VCaP (cell line): ENCODE results near the gene GLUL.
"Not testable (repeated sequence)": the region's sequence is repeated elsewhere in the genome, so short reads cannot be mapped to it uniquely, and the experiment has no call there.

Experiments used
- H3K27ac ChIP-seq: fragments of 450-650 bp; 2 replicates; pipeline ENCODE4 v1.5.1; 2017
- TF ChIP-seq, protein P1 (sequence below): fragments of 450-650 bp; conservative IDR thresholded peaks from 2 replicates; pipeline ENCODE4 v1.5.1; 2017; ENCODE audit warnings: mild to moderate bottlenecking, moderate library complexity

The GLUL gene

DNA sequence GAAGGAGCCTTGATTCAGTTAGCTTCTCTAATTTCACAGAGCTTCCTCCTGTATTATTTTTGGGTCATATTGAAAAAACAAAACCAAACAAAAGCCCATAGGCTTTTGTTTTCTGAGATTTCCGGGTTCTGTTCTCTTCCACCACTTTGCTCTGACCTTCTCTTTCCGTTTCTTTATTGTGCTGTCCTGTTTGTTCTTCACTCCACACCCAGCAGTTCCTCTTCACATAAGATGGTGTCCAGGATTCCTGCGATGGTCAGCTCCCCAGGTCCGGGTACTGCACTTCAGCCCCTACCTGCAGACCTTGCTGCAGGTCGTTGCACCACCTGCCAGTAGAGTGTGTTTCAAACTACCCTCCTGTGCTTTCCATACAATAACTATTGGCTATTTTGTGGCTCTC, 44.6 kb downstream of the GLUL start:
- TF ChIP-seq, protein P1, sequence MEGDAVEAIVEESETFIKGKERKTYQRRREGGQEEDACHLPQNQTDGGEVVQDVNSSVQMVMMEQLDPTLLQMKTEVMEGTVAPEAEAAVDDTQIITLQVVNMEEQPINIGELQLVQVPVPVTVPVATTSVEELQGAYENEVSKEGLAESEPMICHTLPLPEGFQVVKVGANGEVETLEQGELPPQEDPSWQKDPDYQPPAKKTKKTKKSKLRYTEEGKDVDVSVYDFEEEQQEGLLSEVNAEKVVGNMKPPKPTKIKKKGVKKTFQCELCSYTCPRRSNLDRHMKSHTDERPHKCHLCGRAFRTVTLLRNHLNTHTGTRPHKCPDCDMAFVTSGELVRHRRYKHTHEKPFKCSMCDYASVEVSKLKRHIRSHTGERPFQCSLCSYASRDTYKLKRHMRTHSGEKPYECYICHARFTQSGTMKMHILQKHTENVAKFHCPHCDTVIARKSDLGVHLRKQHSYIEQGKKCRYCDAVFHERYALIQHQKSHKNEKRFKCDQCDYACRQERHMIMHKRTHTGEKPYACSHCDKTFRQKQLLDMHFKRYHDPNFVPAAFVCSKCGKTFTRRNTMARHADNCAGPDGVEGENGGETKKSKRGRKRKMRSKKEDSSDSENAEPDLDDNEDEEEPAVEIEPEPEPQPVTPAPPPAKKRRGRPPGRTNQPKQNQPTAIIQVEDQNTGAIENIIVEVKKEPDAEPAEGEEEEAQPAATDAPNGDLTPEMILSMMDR = no peak
- H3K27ac ChIP-seq = no peak overlapping the region

DNA sequence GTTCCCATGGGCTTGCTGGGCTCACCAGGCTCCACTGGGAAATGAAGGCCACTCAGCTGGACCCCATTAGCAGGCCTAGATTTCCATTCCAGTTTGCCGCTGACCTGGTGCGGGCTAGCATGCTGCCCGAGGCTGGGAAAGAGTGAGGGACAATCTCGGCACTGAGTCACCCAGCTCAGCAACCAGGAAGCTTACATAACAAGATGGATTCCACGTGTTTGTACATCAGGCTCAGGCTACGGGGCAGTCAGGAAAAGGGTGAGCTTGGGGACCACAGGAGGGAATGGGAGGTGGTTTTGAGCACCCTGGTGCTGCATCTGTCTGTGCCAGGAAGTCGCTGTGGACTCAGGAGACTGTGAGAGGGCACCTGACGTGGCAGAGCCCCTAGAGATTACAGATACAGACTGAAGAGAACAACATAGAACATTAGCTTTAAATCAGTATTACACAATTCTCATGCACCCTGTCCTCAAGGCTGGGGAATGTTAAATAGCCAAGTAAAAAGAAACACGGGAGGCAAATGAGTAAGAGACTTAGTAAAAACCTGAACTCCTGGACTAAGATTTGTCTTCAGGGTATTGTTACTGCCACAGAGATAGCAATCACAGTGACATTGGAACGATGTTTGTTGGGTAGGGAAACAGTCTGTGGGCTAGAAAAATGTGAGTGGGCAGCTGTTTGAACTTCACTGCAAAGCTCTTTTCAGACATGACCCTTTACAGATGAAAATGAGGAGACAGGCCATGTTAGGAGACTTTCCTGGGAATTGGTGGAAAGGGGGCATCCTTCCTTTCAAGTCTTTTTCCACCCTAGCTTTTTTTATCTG, 51.1 kb downstream of the GLUL start:
- no peak overlapping the region for H3K27ac ChIP-seq
- TF ChIP-seq, protein P1 = no peak

DNA sequence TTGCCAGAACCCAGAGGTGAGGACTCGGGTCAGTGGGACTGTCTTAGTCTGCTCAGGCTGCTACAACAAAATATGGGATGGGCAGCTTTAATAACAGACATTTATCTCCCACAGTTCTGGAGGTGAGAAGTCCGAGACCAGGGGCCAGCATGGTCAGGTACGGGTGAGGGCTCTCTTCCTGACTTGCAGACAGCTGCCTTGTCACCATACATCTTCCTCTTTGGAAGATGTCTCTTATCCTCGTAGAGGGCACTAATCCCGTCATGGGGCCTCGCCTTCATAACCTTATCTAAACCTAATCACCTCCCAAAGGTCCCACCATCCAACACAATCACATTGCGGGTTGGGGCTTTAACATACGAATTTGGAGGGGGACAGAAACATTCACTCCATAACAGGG, 51.9 kb downstream of the GLUL start:
- TF ChIP-seq, protein P1 = no peak
- no peak overlapping the region for H3K27ac ChIP-seq

DNA sequence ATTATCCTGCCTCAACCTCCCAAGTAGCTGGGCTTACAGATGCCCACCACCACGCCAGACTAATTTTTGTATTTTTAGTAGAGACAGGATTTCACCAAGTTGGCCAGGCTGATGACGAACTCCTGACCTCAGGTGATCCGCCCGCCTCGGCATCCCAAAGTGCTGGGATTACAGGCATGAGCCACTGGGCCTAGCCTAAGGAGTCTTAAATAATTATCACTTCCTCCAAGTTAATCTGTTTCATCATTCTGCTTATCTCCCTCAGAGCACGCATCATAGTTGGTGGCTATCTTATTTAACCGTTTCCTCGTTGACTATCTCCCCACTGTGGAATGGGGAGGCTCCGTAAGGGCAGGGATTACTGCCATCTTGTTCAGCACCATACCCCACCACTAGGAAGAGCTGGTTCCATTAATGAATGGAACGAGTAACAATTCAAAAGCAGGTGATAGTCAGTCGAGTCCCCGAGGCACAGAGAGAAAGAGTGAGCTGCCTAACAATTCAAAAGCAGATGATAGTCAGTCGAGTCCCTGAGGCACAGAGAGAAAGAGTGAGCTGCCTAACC, 52.7 kb downstream of the GLUL start:
- H3K27ac ChIP-seq = no peak overlapping the region
- TF ChIP-seq, protein P1 = no peak

DNA sequence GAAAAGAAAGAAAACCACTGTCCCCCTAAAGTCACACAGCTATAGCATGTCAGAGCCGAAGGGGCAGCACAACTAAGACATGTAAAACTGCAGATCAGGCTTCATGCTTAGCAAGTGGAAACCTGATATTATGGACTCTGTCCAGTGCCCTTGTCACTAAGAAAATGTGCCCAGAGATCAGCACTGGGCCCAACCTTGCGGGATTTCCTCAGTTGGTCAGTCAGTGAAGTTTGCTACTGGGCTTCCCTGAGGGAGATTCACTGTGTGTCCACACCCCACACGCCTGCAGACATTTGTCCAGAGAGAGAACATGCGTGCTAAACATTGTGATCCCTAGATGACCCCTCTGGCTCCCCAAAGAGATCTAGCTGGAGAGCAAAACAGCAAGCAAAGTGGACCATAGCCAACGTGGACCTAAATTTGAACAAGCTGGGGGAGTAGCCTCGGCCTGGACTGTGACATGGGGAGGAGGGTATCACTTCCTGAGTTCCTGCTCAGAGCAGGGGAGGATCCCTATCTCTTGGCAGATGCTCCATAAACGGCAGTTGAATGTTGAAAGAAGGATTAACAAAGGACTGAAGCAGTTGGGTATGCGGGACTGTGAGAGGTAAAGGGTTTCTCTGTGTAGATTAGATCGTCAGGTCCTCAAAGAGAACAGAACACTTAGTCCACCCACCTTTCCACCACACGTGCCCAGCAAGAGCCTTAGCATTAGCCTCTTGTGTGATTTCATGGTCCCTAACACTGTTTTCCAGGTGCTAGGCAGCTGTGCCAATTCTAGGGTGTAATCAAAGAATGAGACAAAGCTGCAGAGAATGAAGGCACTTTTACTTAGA, 53.6 kb downstream of the GLUL start:
- no peak overlapping the region for H3K27ac ChIP-seq
- TF ChIP-seq, protein P1 = no peak

DNA sequence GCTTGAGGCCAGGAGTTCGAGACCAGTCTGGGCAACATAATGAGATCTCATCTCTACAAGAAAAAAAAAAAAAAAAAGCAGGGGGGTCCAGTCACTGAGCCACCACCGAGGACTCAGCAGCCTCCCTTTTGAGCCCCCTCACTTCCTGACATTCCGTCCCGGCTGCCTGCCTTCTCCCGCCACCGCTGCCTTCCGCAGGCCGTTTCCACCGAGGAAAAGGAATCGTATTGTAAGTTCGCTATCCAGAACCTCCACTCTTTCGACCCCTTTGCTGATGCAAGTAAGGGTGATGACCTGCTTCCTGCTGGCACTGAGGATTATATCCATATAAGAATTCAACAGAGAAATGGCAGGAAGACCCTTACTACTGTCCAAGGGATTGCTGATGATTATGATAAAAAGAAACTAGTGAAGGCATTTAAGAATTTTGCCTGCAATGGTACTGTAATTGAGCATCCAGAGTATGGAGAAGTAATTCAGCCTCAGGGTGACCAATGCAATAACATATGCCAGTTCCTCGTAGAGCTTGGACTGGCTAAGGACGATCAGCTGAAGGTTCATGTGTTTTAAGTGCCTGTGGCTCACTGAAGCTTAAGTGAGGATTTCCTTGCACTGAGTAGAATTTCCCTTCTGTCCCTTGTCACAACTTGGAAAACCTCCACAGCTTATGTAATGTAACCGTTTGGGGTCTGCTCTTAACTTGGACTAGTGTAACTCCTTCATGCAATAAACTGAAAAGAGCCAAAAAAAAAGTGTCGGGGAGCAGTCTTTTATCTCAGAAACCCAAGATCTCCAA, 55.6 kb downstream of the GLUL start:
- TF ChIP-seq, protein P1 = no peak
- no peak overlapping the region for H3K27ac ChIP-seq

DNA sequence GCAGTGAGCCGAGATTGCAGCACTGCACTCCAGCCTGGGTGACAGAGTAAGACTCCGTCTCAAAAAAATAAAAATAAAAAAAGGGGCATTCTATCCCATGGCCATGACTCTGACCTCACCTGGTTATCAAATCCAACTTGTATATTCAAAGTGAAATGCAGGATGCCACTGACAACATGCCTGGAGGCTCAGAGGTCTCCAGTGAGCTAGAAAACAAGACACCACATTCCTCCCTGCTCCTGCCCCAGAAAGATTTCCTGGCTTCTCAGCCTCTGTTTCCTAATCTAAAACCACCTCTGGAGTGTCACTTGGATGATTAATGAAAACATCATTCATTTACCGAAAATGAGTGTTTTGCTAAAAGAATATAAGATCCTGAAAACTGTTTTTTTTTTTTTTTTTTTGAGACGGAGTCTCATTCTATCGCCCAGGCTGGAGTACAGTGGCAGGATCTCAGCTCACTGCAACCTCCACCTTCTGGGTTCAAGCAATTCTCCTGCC, 58.5 kb downstream of the GLUL start:
- not testable (repeated sequence) for H3K27ac ChIP-seq
